B cell (primary cell): ENCODE results near the gene RERE.

Source experiments
- CTCF ChIP-seq: fragments of 200-600 bp; IDR thresholded peaks from one replicate; pipeline ENCODE4 v1.8.0; 2022; ENCODE audit warnings: antibody characterized with exemption, mild to moderate bottlenecking
- EZH2 ChIP-seq: IDR thresholded peaks from 2 replicates; pipeline ENCODE4 v1.6.1; 2012; ENCODE audit warnings: borderline replicate concordance, low read depth, mild to moderate bottlenecking, moderate library complexity, low read length; ENCODE audit not compliant: insufficient read depth, poor library complexity, severe bottlenecking

- no peak for TF ChIP-seq CTCF
- no peak for TF ChIP-seq EZH2
Observed at GRCh38 chr1:8394456-8395321, 422.8 kb downstream of the RERE start.
